Astrocyte of the cerebellum (primary cell): ENCODE measurements around the gene FAF1.

ENCODE experiments used
- DNase-seq: peaks from one replicate; pipeline ENCODE4 v3.0.0-alpha.2; 2011; ENCODE audit warnings: low read depth
- H3K4me3 ChIP-seq: 2 replicates; pipeline ENCODE4 v1.5.1; 2011; ENCODE audit warnings: mild to moderate bottlenecking, low read depth, low read length, moderate library complexity
- in situ Hi-C: cut with HindIII; loops from 2 replicates; pipeline ENCODE4 v1.10.0; 2017; ENCODE audit warnings: low sequenced_read_pairs
- TF ChIP-seq, protein P1 (sequence below): IDR thresholded peaks from 2 replicates; pipeline ENCODE4 v1.5.1; 2012; ENCODE audit warnings: low read length, low read depth, moderate library complexity, mild to moderate bottlenecking; ENCODE audit errors: missing control alignments

The FAF1 gene

GRCh38 chr1:50975436-50975835, 15.4 kb upstream of the FAF1 start:
- TF ChIP-seq, protein P1, sequence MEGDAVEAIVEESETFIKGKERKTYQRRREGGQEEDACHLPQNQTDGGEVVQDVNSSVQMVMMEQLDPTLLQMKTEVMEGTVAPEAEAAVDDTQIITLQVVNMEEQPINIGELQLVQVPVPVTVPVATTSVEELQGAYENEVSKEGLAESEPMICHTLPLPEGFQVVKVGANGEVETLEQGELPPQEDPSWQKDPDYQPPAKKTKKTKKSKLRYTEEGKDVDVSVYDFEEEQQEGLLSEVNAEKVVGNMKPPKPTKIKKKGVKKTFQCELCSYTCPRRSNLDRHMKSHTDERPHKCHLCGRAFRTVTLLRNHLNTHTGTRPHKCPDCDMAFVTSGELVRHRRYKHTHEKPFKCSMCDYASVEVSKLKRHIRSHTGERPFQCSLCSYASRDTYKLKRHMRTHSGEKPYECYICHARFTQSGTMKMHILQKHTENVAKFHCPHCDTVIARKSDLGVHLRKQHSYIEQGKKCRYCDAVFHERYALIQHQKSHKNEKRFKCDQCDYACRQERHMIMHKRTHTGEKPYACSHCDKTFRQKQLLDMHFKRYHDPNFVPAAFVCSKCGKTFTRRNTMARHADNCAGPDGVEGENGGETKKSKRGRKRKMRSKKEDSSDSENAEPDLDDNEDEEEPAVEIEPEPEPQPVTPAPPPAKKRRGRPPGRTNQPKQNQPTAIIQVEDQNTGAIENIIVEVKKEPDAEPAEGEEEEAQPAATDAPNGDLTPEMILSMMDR = no peak
- in situ Hi-C loops = no loop called here
- DNase-seq = no peak
- no peak overlapping the region for H3K4me3 ChIP-seq

- in situ Hi-C loops = no loop called here
- no peak overlapping the region for H3K4me3 ChIP-seq
- no peak for DNase-seq
- TF ChIP-seq, protein P1 = no peak
Measured at GRCh38 chr1:50974618-50974935, 14.5 kb upstream of the FAF1 start.

- no peak overlapping the region for H3K4me3 ChIP-seq
- TF ChIP-seq, protein P1 = no peak
- DNase-seq = no peak
- in situ Hi-C loops = no loop called here
Measured at GRCh38 chr1:50973875-50974617, 14.0 kb upstream of the FAF1 start.

DNA sequence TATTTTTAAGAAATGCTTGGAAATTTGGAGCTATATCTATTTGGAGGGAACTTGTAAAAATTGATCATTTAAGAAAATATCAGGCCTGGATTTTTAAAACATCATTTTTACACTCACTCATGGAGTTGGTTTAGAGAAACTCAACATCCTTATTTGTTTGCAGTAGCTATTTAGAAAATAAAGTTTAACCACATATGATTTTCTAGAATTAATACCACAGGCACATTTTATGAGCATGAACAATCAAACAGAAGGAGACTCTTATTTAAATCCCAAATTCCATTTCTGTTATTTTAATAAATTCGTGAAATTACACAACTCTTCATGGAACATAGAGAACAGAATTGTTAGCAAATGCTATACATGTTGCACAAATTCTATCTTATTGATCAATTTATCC, 13.2 kb upstream of the FAF1 start:
- no peak for DNase-seq
- H3K4me3 ChIP-seq = no peak overlapping the region
- TF ChIP-seq, protein P1 = no peak
- in situ Hi-C loops = no loop called here

DNA sequence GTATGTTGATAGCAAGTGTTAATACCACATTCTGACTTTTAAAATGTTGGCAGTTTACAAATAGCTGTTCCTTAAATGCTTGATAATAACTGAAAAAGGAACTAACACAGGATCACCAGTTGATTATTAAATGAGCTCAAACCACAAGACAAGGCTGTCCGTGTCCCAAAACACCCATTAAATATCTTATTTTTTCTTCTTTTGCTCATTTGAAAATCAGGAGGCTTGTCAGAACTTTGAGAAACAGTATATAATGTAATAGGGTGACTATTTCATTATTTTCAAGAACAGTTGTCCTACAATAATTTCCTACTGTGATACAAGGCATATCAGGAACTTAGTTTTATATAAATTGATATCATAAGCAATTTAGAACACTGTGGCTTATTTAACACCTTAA, 12.7 kb upstream of the FAF1 start:
- no peak for DNase-seq
- H3K4me3 ChIP-seq = no peak overlapping the region
- in situ Hi-C loops = no loop called here
- TF ChIP-seq, protein P1 = no peak

DNA sequence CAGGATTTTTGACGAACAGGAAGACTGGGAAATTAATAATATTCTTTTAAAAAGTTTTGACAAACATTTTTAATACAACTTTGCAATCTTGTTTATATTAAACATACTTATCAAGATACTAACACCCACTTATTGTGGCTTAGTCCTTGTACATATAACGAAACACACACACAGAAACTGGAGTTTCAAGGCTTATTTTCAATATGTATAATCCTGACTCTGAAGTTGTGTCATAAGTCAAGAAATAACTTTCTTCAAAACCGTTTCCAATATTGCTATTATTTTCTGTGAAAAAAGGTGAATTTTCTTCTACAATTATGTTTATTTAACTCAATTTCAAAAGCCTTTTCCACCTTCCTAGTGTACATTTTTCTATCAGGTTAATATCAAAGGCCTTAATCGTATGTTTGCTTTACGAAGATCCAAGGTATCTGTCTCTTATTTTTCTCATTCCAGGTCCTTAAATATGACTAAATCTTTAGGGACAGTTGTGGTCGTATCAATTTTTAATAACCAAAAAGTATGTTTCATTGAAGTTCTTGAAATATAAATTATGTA, 11.8 kb upstream of the FAF1 start:
- DNase-seq = no peak
- in situ Hi-C loops = no loop called here
- no peak overlapping the region for H3K4me3 ChIP-seq
- TF ChIP-seq, protein P1 = no peak
